HepG2 (cell line): ENCODE measurements around the gene NR1H3. TPM values are rescaled to one million over a fixed set of nuclear protein-coding genes. Genes with fewer than 3 reads are reported as not detected.
A peak's percentile ranks its signal among the peaks of the same experiment; 100 is the strongest.

Source experiments
- ATAC-seq: fragments of 200-7000 bp; cut with Tn5 transposase; 3 replicates; pipeline ENCODE4 v1.9.1; 2020; ENCODE audit warnings: mild to moderate bottlenecking, moderate library complexity
- BruUV-seq: library from RNA; stranded (reverse); fragments of 400-500 nt; replicated peaks from 2 replicates; lab custom pipeline; 2021; lab: Mats Ljungman, UMichigan
- CTCF ChIA-PET: fragments of 300-600 bp; formaldehyde crosslinking; extraction: SDS; loops from one replicate; lab custom pipeline; 2021; ENCODE audit warnings: low total read pairs, inconsistent platforms, low intra/inter-chr PET ratio; lab: Yijun Ruan, JAX
- POLR2A ChIA-PET: fragments of 350-600 bp; sonication (Branson Sonifier 250); formaldehyde crosslinking; loops from one replicate; lab custom pipeline; 2020; ENCODE audit warnings: antibody characterized with exemption, inconsistent platforms; lab: Yijun Ruan, JAX
- DNase-seq: peaks from one replicate; pipeline ENCODE4 v3.0.0-alpha.2; 2015; ENCODE audit warnings: low spot score
- FAIRE-seq: peaks from 3 replicates; lab custom pipeline; 2011; peaks lifted over from hg19 to GRCh38; lab: Jason Lieb, UNC
- H2AFZ ChIP-seq: one replicate; pipeline ENCODE4 v1.6.1; 2011; ENCODE audit warnings: low read length, inconsistent platforms
- H3K27ac ChIP-seq: fragments of 300-600 bp; 3 replicates; pipeline ENCODE4 v1.8.0; 2011; ENCODE audit warnings: mixed run types, mild to moderate bottlenecking, mixed read lengths, low read length, inconsistent platforms; ENCODE audit not compliant: insufficient read depth; ENCODE audit errors: extremely low read length
- H3K27me3 ChIP-seq, 2 experiments: fragments of 200-600 bp in 1 of 2; 2 replicates in 1 of 2; 3 replicates in 1 of 2; pipeline versions ENCODE4 v1.6.0 to v1.8.0; 2011; ENCODE audit warnings: low read length in 2 of 2, mild to moderate bottlenecking in 2 of 2, moderate library complexity in 2 of 2, inconsistent platforms in 1 of 2; ENCODE audit not compliant: insufficient read depth in 2 of 2, control insufficient read depth in 1 of 2
- H3K36me3 ChIP-seq, 2 experiments: fragments of 200-600 bp in 1 of 2; replicated peaks in 1 of 2; 2 replicates in 1 of 2; 3 replicates in 1 of 2; pipeline versions ENCODE4 v1.5.1 to v1.8.0; 2011; ENCODE audit warnings: low read length in 2 of 2, inconsistent platforms in 1 of 2; ENCODE audit not compliant: insufficient read depth in 2 of 2, control insufficient read depth in 1 of 2
- H3K4me1 ChIP-seq: 2 replicates; pipeline ENCODE4 v1.5.1; 2012; ENCODE audit warnings: low read length, inconsistent platforms; ENCODE audit not compliant: insufficient read depth
- H3K4me2 ChIP-seq: 2 replicates; pipeline ENCODE4 v1.6.0; 2011; ENCODE audit warnings: low read depth, low read length, inconsistent platforms
- H3K4me3 ChIP-seq, 3 experiments: fragments of 200-600 bp in 1 of 3; sonication (generic), shearing (Covaris generic) in 1 of 3; replicated peaks in 1 of 3; 2 replicates each; pipeline ENCODE4 v1.5.1; 2011 to 2016; ENCODE audit warnings: low read length in 3 of 3, inconsistent platforms in 2 of 3, low read depth in 2 of 3, mild to moderate bottlenecking in 2 of 3, control low read depth in 1 of 3, mixed read lengths in 1 of 3; ENCODE audit not compliant: insufficient read depth in 1 of 3
- H3K79me2 ChIP-seq: one replicate; pipeline ENCODE4 v1.6.1; 2011; ENCODE audit warnings: low read length, inconsistent platforms; ENCODE audit not compliant: insufficient read depth
- H3K9ac ChIP-seq: 2 replicates; pipeline ENCODE4 v1.6.0; 2011; ENCODE audit warnings: mild to moderate bottlenecking, low read depth, low read length, inconsistent platforms; ENCODE audit not compliant: insufficient read depth
- H3K9me3 ChIP-seq: 2 replicates; pipeline ENCODE4 v1.5.1; 2012; ENCODE audit warnings: mild to moderate bottlenecking, low read length
- H4K20me1 ChIP-seq: 2 replicates; pipeline ENCODE4 v1.6.0; 2011; ENCODE audit warnings: inconsistent platforms, mild to moderate bottlenecking, low read length, moderate library complexity; ENCODE audit not compliant: insufficient read depth
- AGO2 ChIP-seq: fragments of 200-400 bp; formaldehyde crosslinking; optimal IDR thresholded peaks from 2 replicates; pipeline ENCODE3; 2017; ENCODE audit warnings: mild to moderate bottlenecking, low read depth, low read length, moderate library complexity
- AHR ChIP-seq: IDR thresholded peaks from 2 replicates; pipeline ENCODE4 v1.6.1; 2018; ENCODE audit warnings: missing genetic modification reagents, missing compliant biosample characterization
- MTA1 ChIP-seq: sonication (generic); formaldehyde crosslinking; IDR thresholded peaks from 2 replicates; pipeline ENCODE4 v1.4.0; 2020; ENCODE audit warnings: missing genetic modification reagents, mild to moderate bottlenecking, borderline replicate concordance
- ONECUT2 ChIP-seq: sonication (generic); formaldehyde crosslinking; IDR thresholded peaks from 2 replicates; pipeline ENCODE4 v1.4.0; 2020; ENCODE audit warnings: missing genetic modification reagents
- POLR2A ChIP-seq, 2 experiments: IDR thresholded peaks; 2 replicates each; pipeline ENCODE4 v1.6.1; 2011; ENCODE audit warnings: low read depth in 2 of 2, low read length in 2 of 2, mild to moderate bottlenecking in 1 of 2, moderate library complexity in 1 of 2; ENCODE audit not compliant: insufficient read depth in 1 of 2
- POLR2AphosphoS5 ChIP-seq: IDR thresholded peaks from 2 replicates; pipeline ENCODE4 v1.6.1; 2012; ENCODE audit warnings: low read depth, low read length
- POLR2G ChIP-seq: fragments of 200-400 bp; formaldehyde crosslinking; IDR thresholded peaks from 2 replicates; pipeline ENCODE4 v1.6.1; 2018; ENCODE audit warnings: mild to moderate bottlenecking, low read depth, low read length, moderate library complexity
- RBFOX2 ChIP-seq: fragments of 200-400 bp; formaldehyde crosslinking; IDR thresholded peaks from 2 replicates; pipeline ENCODE4 v1.6.1; 2017; ENCODE audit warnings: low read depth, mild to moderate bottlenecking, low read length
- RBM22 ChIP-seq: fragments of 200-400 bp; formaldehyde crosslinking; optimal IDR thresholded peaks from 2 replicates; pipeline ENCODE3; 2017; ENCODE audit warnings: mild to moderate bottlenecking, low read length, moderate library complexity
- RFX1 ChIP-seq: fragments of 450-650 bp; IDR thresholded peaks from 2 replicates; pipeline ENCODE4 v1.6.1; 2017
- SAFB2 ChIP-seq: sonication (generic); formaldehyde crosslinking; IDR thresholded peaks from 2 replicates; pipeline ENCODE4 v1.5.1; 2020; ENCODE audit warnings: missing genetic modification reagents, low read depth, mild to moderate bottlenecking, borderline replicate concordance
- SMYD3 ChIP-seq: sonication (generic); formaldehyde crosslinking; IDR thresholded peaks from 2 replicates; pipeline ENCODE4 v1.8.1; 2023; ENCODE audit warnings: mild to moderate bottlenecking, missing genetic modification reagents
- SNAPC2 ChIP-seq: sonication (generic); formaldehyde crosslinking; IDR thresholded peaks from 2 replicates; pipeline ENCODE4 v1.8.1; 2022; ENCODE audit warnings: mild to moderate bottlenecking, missing genetic modification reagents
- SPEN ChIP-seq: sonication (generic); formaldehyde crosslinking; IDR thresholded peaks from 2 replicates; pipeline ENCODE4 v1.5.1; 2020; ENCODE audit warnings: low read depth, mild to moderate bottlenecking, missing genetic modification reagents
- SRY ChIP-seq: sonication (generic); formaldehyde crosslinking; IDR thresholded peaks from 2 replicates; pipeline ENCODE4 v1.8.0; 2022; ENCODE audit warnings: mild to moderate bottlenecking, missing genetic modification reagents
- ZNF282 ChIP-seq: fragments of 450-650 bp; IDR thresholded peaks from 2 replicates; pipeline ENCODE4 v1.6.1; 2018; ENCODE audit not compliant: partially characterized antibody
- ZNF543 ChIP-seq: sonication (generic); formaldehyde crosslinking; IDR thresholded peaks from 2 replicates; pipeline ENCODE4 v1.4.0; 2020; ENCODE audit warnings: mild to moderate bottlenecking, missing genetic modification reagents
- WGBS: methylation state at CpG from one replicate; pipeline ENCODE4 v1.1.6; 2017; ENCODE audit warnings: low lambda C conversion rate; 5-methylcytosine and 5-hydroxymethylcytosine counted together
- in situ Hi-C: cut with HindIII; loops from 2 replicates; pipeline ENCODE4 v1.10.0; 2017; ENCODE audit warnings: low pct_unique_long_range_greater_than_20kb; ENCODE audit not compliant: extremely low pct_ligation_motif_present
- intact Hi-C: fragments of 100-400 bp; cut with micrococcal nuclease; formaldehyde crosslinking; loops from one replicate; pipeline ENCODE4 v1.10.0; 2022; ENCODE audit not compliant: unreplicated experiment
- polyA plus RNA-seq, 8 experiments: library from polyadenylated mRNA; depleted of rRNA in 3 of 8; stranded (reverse) in 7 of 8; unstranded in 1 of 8; fragments of >200 nt; fragmentation: Illumina TruSeq in 4 of 8; extraction: Trizol in 4 of 8; gene quantifications; 2 replicates each; pipeline versions ENCODE4 v1.2.1 to v1.2.3, GENCODE V29; 2011 to 2016; ENCODE audit warnings: low read depth in 4 of 8, missing spikeins in 1 of 8, mixed read lengths in 1 of 8; ENCODE audit not compliant: insufficient read depth in 1 of 8
- total RNA-seq, 5 experiments: library from RNA; depleted of rRNA; stranded (reverse); fragments of >200 nt; fragmentation: Illumina TruSeq; extraction: Trizol; gene quantifications; 2 replicates each; pipeline ENCODE4 v1.2.3, GENCODE V29; 2016; ENCODE audit warnings: low read depth in 1 of 5
- TF ChIP-seq, protein P1 (sequence below): sonication (generic); formaldehyde crosslinking; IDR thresholded peaks from 2 replicates; pipeline ENCODE4 v1.5.1; 2020; ENCODE audit warnings: mild to moderate bottlenecking, missing genetic modification reagents, moderate library complexity
- TF ChIP-seq, protein P2 (sequence below), 2 experiments: sonication (generic) in 1 of 2; formaldehyde crosslinking in 1 of 2; IDR thresholded peaks; 2 replicates each; pipeline versions ENCODE4 v1.4.0 to v1.6.1; 2018 to 2020; ENCODE audit warnings: missing genetic modification reagents in 2 of 2, borderline replicate concordance in 1 of 2, low read depth in 1 of 2, mild to moderate bottlenecking in 1 of 2, missing biosample characterization in 1 of 2

NR1H3 gene
- total and polyA plus RNA-seq, 2 of the 13 experiments (the other 11 are each of a cell fraction or from before 2014, with no cell fraction given), result 41.8 to 102 TPM

DNA sequence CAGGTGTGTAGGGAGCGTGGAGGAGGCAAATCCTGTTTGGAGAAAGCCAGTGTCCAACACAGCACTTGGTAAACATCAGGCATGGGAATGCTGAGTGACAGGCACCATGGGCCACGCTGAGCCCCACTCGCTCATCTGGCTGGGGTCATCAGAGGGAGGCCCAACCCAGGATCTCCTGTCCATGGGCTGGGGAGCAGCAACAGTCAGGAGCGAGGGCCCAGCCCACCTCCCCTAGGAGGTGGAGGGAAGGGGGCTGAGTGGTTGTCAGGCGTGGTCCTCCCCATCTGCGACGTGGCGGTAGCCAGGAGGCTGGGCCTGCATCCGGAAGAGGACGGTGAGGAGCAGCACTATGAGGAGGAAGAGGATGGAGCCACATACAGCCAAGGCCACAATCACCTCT lies 17.9 kb upstream of the NR1H3 start:
- no peak overlapping the region for H2AFZ ChIP-seq
- H3K4me1 ChIP-seq, result peaks cover 15% of the 10 kb centered on the region
- POLR2A ChIA-PET, result interaction anchor here (0.6 to 4.7 kb wide), 6 partner anchors 9 to 55 kb away, joined by 3 to 15 read pairs (median 4); partner anchors contain the start of genes ACP2 and NR1H3
- H3K9ac ChIP-seq, result no peak overlapping the region
- intact Hi-C loops, result no loop called here
- FAIRE-seq (no peak), DNase-seq (no peak), ATAC-seq (no peak)
- 96% methylated on average over 8 of the region's 10 CpGs for WGBS
- no TSS peak for BruUV-seq
- 0 out of 2 replicates have a peak, but pooled peaks have one; percentile 18 for TF ChIP-seq SPEN (CRISPR knock-in tag)
- no peak for TF ChIP-seq SMYD3 (CRISPR knock-in tag)
- TF ChIP-seq ONECUT2, result no peak
- TF ChIP-seq MTA1 (CRISPR knock-in tag), result 0 out of 2 replicates have a peak, but pooled peaks have one; percentile 23
- peak; percentile 94 for TF ChIP-seq AGO2
- TF ChIP-seq, protein P1, sequence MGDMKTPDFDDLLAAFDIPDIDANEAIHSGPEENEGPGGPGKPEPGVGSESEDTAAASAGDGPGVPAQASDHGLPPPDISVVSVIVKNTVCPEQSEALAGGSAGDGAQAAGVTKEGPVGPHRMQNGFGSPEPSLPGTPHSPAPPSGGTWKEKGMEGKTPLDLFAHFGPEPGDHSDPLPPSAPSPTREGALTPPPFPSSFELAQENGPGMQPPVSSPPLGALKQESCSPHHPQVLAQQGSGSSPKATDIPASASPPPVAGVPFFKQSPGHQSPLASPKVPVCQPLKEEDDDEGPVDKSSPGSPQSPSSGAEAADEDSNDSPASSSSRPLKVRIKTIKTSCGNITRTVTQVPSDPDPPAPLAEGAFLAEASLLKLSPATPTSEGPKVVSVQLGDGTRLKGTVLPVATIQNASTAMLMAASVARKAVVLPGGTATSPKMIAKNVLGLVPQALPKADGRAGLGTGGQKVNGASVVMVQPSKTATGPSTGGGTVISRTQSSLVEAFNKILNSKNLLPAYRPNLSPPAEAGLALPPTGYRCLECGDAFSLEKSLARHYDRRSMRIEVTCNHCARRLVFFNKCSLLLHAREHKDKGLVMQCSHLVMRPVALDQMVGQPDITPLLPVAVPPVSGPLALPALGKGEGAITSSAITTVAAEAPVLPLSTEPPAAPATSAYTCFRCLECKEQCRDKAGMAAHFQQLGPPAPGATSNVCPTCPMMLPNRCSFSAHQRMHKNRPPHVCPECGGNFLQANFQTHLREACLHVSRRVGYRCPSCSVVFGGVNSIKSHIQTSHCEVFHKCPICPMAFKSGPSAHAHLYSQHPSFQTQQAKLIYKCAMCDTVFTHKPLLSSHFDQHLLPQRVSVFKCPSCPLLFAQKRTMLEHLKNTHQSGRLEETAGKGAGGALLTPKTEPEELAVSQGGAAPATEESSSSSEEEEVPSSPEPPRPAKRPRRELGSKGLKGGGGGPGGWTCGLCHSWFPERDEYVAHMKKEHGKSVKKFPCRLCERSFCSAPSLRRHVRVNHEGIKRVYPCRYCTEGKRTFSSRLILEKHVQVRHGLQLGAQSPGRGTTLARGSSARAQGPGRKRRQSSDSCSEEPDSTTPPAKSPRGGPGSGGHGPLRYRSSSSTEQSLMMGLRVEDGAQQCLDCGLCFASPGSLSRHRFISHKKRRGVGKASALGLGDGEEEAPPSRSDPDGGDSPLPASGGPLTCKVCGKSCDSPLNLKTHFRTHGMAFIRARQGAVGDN (CRISPR knock-in tag), result peak; percentile 19; the same call in 1 of the 2 replicates
- TF ChIP-seq, protein P2, sequence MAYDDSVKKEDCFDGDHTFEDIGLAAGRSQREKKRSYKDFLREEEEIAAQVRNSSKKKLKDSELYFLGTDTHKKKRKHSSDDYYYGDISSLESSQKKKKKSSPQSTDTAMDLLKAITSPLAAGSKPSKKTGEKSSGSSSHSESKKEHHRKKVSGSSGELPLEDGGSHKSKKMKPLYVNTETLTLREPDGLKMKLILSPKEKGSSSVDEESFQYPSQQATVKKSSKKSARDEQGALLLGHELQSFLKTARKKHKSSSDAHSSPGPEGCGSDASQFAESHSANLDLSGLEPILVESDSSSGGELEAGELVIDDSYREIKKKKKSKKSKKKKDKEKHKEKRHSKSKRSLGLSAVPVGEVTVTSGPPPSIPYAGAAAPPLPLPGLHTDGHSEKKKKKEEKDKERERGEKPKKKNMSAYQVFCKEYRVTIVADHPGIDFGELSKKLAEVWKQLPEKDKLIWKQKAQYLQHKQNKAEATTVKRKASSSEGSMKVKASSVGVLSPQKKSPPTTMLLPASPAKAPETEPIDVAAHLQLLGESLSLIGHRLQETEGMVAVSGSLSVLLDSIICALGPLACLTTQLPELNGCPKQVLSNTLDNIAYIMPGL (CRISPR knock-in tag; IDR thresholded peaks at IDR 0.05; ENCODE audit: borderline replicate concordance in 1 of 2, low read depth in 1 of 2), result no peak
- TF ChIP-seq SNAPC2 (CRISPR knock-in tag), result no peak
- no peak for TF ChIP-seq RFX1
- no peak for TF ChIP-seq ZNF282
- TF ChIP-seq POLR2AphosphoS5, result 0 out of 2 replicates have a peak, but pooled peaks have one; percentile 5
- no peak for TF ChIP-seq ZNF543
- peak; percentile 32; the same call in 1 of the 2 replicates for TF ChIP-seq RBFOX2
- TF ChIP-seq RBM22, result peak; percentile 42
- TF ChIP-seq POLR2A (IDR thresholded peaks at IDR 0.05; ENCODE audit: insufficient read depth in 1 of 2, low read depth in 2 of 2, low read length in 2 of 2), result 0 out of 4 replicates have a peak, but pooled peaks of 1 of the 2 experiments have one; percentile 34
- TF ChIP-seq POLR2G, result peak; percentile 49; the same call in 1 of the 2 replicates
- no peak for TF ChIP-seq SRY (CRISPR knock-in tag)
- TF ChIP-seq SAFB2 (CRISPR knock-in tag), result peak; percentile 34; the same call in 1 of the 2 replicates
- no peak for TF ChIP-seq AHR (CRISPR knock-in tag)
- H3K27me3 ChIP-seq, result no peaks in the 10 kb centered on the region
- CTCF ChIA-PET, result no interaction called here
- in situ Hi-C loops, result no loop called here
- H3K9me3 ChIP-seq, result no peaks in the 10 kb centered on the region
- no peaks in the 10 kb centered on the region for H4K20me1 ChIP-seq
- no peak overlapping the region for H3K4me3 ChIP-seq
- H3K27ac ChIP-seq, result no peak overlapping the region
- no peak overlapping the region for H3K4me2 ChIP-seq
- no peaks in the 10 kb centered on the region for H3K79me2 ChIP-seq
- peaks cover 24 to 47% of the 10 kb centered on the region in 2 experiments; a peak in 4 of 5 replicates for H3K36me3 ChIP-seq
